Neural progenitor cell (in vitro differentiated cells): ENCODE data around the gene TEX2.

Source experiments
- CTCF ChIP-seq: fragments of 200-600 bp; sonication (generic); IDR thresholded peaks from 2 replicates; pipeline ENCODE4 v1.5.1; 2017; ENCODE audit warnings: antibody characterized with exemption, mild to moderate bottlenecking
- EZH2 ChIP-seq: fragments of 200-600 bp; sonication (generic); IDR thresholded peaks from 2 replicates; pipeline ENCODE4 v1.6.1; 2017; ENCODE audit warnings: antibody characterized with exemption, mild to moderate bottlenecking, moderate library complexity
- EZH2phosphoT487 ChIP-seq: fragments of 200-600 bp; sonication (generic); IDR thresholded peaks from 2 replicates; pipeline ENCODE4 v1.6.1; 2017; ENCODE audit warnings: antibody characterized with exemption

GRCh38 chr17:64163468-64163867 lies 99.6 kb downstream of the TEX2 start:
- no peak for TF ChIP-seq CTCF
- no peak for TF ChIP-seq EZH2phosphoT487
- TF ChIP-seq EZH2, result no peak
